ENCODE results near the gene MUSK. TPM values are rescaled to one million over a fixed set of nuclear protein-coding genes. Genes with fewer than 3 reads are reported as not detected.

The MUSK gene
- total RNA-seq, 1 donor from 2014 or later = 0.24 TPM

GRCh38 chr9:110672873-110673510, 4.4 kb downstream of the MUSK start:
- Histone ChIP-seq H3K4me1 (no peaks in the 10 kb centered on the region), H3F3A (ENCODE audit: low read depth) (no peaks in the 10 kb centered on the region), H2AFZ (replicated peaks) (no peak overlapping the region), H4K20me1 (ENCODE audit: low read depth) (no peaks in the 10 kb centered on the region), H3K27ac (no peak overlapping the region), H3K9ac (no peak overlapping the region), H3K36me3 (no peaks in the 10 kb centered on the region), H3K9me3 (ENCODE audit: low read depth) (no peaks in the 10 kb centered on the region), H3K79me2 (ENCODE audit: low read depth) (no peaks in the 10 kb centered on the region), H3K4me2 (no peak overlapping the region), H3K27me3 (no peaks in the 10 kb centered on the region), H3K4me3 (no peak overlapping the region)
- Mint-ChIP-seq H3K27me3 (ENCODE audit: insufficient read depth, low read depth) (no peaks in the 10 kb centered on the region), H3K36me3 (no peaks in the 10 kb centered on the region), H3K27ac (no peak overlapping the region), H3K4me3 (no peak overlapping the region), H3K4me1 (no peaks in the 10 kb centered on the region), H3K9me3 (no peaks in the 10 kb centered on the region)
- TF ChIP-seq CTCF (IDR thresholded peaks at IDR 0.05) = no peak
- TF ChIP-seq EZH2phosphoT487 (IDR thresholded peaks at IDR 0.05) = no peak
- no peak for TF ChIP-seq EZH2 (IDR thresholded peaks at IDR 0.05)
- no peak for DNase-seq (ENCODE audit: low spot score)

- Mint-ChIP-seq H3K4me3 (no peak overlapping the region), H3K9me3 (no peaks in the 10 kb centered on the region), H3K36me3 (no peaks in the 10 kb centered on the region), H3K27me3 (ENCODE audit: insufficient read depth, low read depth) (peaks cover 3% of the 10 kb centered on the region), H3K27ac (no peak overlapping the region), H3K4me1 (no peaks in the 10 kb centered on the region)
- H3K27ac ChIP-seq = no peak overlapping the region
- no peak overlapping the region for H3K4me2 ChIP-seq
- no peaks in the 10 kb centered on the region for H4K20me1 ChIP-seq (ENCODE audit: low read depth)
- no peaks in the 10 kb centered on the region for H3K27me3 ChIP-seq
- H3K9ac ChIP-seq = no peak overlapping the region
- TF ChIP-seq CTCF (IDR thresholded peaks at IDR 0.05) (no peak), EZH2 (IDR thresholded peaks at IDR 0.05) (no peak), EZH2phosphoT487 (IDR thresholded peaks at IDR 0.05) (no peak)
- no peaks in the 10 kb centered on the region for H3K79me2 ChIP-seq (ENCODE audit: low read depth)
- no peaks in the 10 kb centered on the region for H3K36me3 ChIP-seq
- H3K4me3 ChIP-seq = no peak overlapping the region
- no peaks in the 10 kb centered on the region for H3K4me1 ChIP-seq
- H3F3A ChIP-seq (ENCODE audit: low read depth) = peaks cover 11% of the 10 kb centered on the region
- H3K9me3 ChIP-seq (ENCODE audit: low read depth) = no peaks in the 10 kb centered on the region
- no peak overlapping the region for H2AFZ ChIP-seq (replicated peaks)
- no peak for DNase-seq (ENCODE audit: low spot score)
Measured at GRCh38 chr9:110687497-110687896, 18.9 kb downstream of the MUSK start.

GRCh38 chr9:110688329-110688728, 19.7 kb downstream of the MUSK start:
- peaks cover 3% of the 10 kb centered on the region for H3K27me3 Mint-ChIP-seq (ENCODE audit: insufficient read depth, low read depth)
- TF ChIP-seq EZH2 (IDR thresholded peaks at IDR 0.05) (no peak), EZH2phosphoT487 (IDR thresholded peaks at IDR 0.05) (no peak), CTCF (IDR thresholded peaks at IDR 0.05) (no peak)
- no peak overlapping the region for H3K4me3 Mint-ChIP-seq
- no peaks in the 10 kb centered on the region for H3K4me1 Mint-ChIP-seq
- no peaks in the 10 kb centered on the region for H4K20me1 ChIP-seq (ENCODE audit: low read depth)
- no peak overlapping the region for H3K27ac ChIP-seq
- H3K4me3 ChIP-seq = no peak overlapping the region
- no peak overlapping the region for H3K4me2 ChIP-seq
- no peaks in the 10 kb centered on the region for H3K36me3 ChIP-seq
- H3F3A ChIP-seq (ENCODE audit: low read depth) = peaks cover 11% of the 10 kb centered on the region
- H3K4me1 ChIP-seq = no peaks in the 10 kb centered on the region
- no peaks in the 10 kb centered on the region for H3K27me3 ChIP-seq
- no peaks in the 10 kb centered on the region for H3K9me3 ChIP-seq (ENCODE audit: low read depth)
- H3K9ac ChIP-seq = no peak overlapping the region
- no peaks in the 10 kb centered on the region for H3K79me2 ChIP-seq (ENCODE audit: low read depth)
- no peaks in the 10 kb centered on the region for H3K36me3 Mint-ChIP-seq
- no peak for DNase-seq (ENCODE audit: low spot score)
- no peak overlapping the region for H3K27ac Mint-ChIP-seq
- H2AFZ ChIP-seq (replicated peaks) = no peak overlapping the region
- H3K9me3 Mint-ChIP-seq = no peaks in the 10 kb centered on the region

Measured in neural progenitor cell (in vitro differentiated cells).